HepG2 (cell line): ENCODE measurements around the gene GPHN.

Experiments
- CTCF ChIP-seq: sonication (generic); formaldehyde crosslinking; IDR thresholded peaks from 2 replicates; pipeline ENCODE4 v1.5.0; 2020; ENCODE audit warnings: mild to moderate bottlenecking, missing genetic modification reagents, moderate library complexity
- ESRRA ChIP-seq: sonication (generic); formaldehyde crosslinking; IDR thresholded peaks from 2 replicates; pipeline ENCODE4 v1.5.1; 2020; ENCODE audit warnings: mild to moderate bottlenecking, low read depth, missing genetic modification reagents
- JUND ChIP-seq: sonication (generic); formaldehyde crosslinking; IDR thresholded peaks from 2 replicates; pipeline ENCODE4 v1.8.0; 2022; ENCODE audit warnings: mild to moderate bottlenecking, missing genetic modification reagents
- KDM5A ChIP-seq: fragments of 200-600 bp; sonication (generic); IDR thresholded peaks from 2 replicates; pipeline ENCODE4 v1.7.0; 2018; ENCODE audit warnings: antibody characterized with exemption, mild to moderate bottlenecking, low read length, borderline replicate concordance
- MAZ ChIP-seq, 2 experiments: sonication (generic) in 1 of 2; formaldehyde crosslinking in 1 of 2; IDR thresholded peaks; 2 replicates each; pipeline versions ENCODE4 v1.5.0 to v1.6.1; 2012 to 2020; ENCODE audit warnings: low read depth in 2 of 2, mild to moderate bottlenecking in 2 of 2, borderline replicate concordance in 1 of 2, improper control_type of control experiment in 1 of 2, low read length in 1 of 2, missing genetic modification reagents in 1 of 2, moderate library complexity in 1 of 2
- RNF219 ChIP-seq: sonication (generic); formaldehyde crosslinking; IDR thresholded peaks from 2 replicates; pipeline ENCODE4 v1.5.0; 2020; ENCODE audit warnings: mild to moderate bottlenecking, missing genetic modification reagents
- RXRA ChIP-seq: sonication (generic); formaldehyde crosslinking; IDR thresholded peaks from 2 replicates; pipeline ENCODE4 v1.5.1; 2020; ENCODE audit warnings: missing genetic modification reagents
- ZBTB8A ChIP-seq: sonication (generic); formaldehyde crosslinking; IDR thresholded peaks from 2 replicates; pipeline ENCODE4 v1.4.0; 2020; ENCODE audit warnings: mild to moderate bottlenecking, low read depth, missing genetic modification reagents, borderline replicate concordance

- TF ChIP-seq RNF219 (CRISPR knock-in tag) = no peak
- no peak for TF ChIP-seq ESRRA (CRISPR knock-in tag)
- no peak for TF ChIP-seq JUND (CRISPR knock-in tag)
- TF ChIP-seq RXRA (CRISPR knock-in tag) = no peak
- no peak for TF ChIP-seq MAZ (IDR thresholded peaks at IDR 0.05; ENCODE audit: borderline replicate concordance, low read depth, low read length)
- TF ChIP-seq MAZ (CRISPR knock-in tag; IDR thresholded peaks at IDR 0.05; ENCODE audit: low read depth) = no peak
- TF ChIP-seq KDM5A = no peak
- no peak for TF ChIP-seq CTCF (CRISPR knock-in tag)
- TF ChIP-seq ZBTB8A (CRISPR knock-in tag) = no peak
These were observed 193.9 kb downstream of the GPHN start for GRCh38 chr14:66701813-66702212.
